GM21423 (cell line): ENCODE data around the gene PRELID1.

Experiments used
- ATAC-seq: cut with Tn5 transposase; IDR thresholded peaks from one replicate; pipeline ENCODE4 v1.9.1; 2021; ENCODE audit warnings: mild to moderate bottlenecking, moderate library complexity; ENCODE audit not compliant: unreplicated experiment

PRELID1 gene

DNA sequence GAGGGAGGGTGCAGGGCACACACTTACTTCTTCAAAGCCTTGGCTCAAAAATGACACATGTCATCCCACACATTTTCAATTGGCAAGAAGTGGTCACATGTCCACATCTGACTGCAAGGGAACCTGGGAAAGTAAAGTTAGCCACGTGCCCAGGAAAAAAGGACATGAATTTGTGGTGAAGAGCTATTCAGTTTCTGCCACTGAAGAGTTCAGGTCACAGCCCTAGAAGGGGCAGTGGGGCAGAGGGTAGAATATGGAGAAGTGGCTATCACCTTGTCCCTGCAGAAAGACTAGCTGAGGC is 52.2 kb downstream of the PRELID1 start:
- no peak for ATAC-seq
